Measurements from ENCODE around the gene JAKMIP2.
"Not testable (repeated sequence)": the region's sequence is repeated elsewhere in the genome, so short reads cannot be mapped to it uniquely, and the experiment has no call there.

JAKMIP2 gene

DNA sequence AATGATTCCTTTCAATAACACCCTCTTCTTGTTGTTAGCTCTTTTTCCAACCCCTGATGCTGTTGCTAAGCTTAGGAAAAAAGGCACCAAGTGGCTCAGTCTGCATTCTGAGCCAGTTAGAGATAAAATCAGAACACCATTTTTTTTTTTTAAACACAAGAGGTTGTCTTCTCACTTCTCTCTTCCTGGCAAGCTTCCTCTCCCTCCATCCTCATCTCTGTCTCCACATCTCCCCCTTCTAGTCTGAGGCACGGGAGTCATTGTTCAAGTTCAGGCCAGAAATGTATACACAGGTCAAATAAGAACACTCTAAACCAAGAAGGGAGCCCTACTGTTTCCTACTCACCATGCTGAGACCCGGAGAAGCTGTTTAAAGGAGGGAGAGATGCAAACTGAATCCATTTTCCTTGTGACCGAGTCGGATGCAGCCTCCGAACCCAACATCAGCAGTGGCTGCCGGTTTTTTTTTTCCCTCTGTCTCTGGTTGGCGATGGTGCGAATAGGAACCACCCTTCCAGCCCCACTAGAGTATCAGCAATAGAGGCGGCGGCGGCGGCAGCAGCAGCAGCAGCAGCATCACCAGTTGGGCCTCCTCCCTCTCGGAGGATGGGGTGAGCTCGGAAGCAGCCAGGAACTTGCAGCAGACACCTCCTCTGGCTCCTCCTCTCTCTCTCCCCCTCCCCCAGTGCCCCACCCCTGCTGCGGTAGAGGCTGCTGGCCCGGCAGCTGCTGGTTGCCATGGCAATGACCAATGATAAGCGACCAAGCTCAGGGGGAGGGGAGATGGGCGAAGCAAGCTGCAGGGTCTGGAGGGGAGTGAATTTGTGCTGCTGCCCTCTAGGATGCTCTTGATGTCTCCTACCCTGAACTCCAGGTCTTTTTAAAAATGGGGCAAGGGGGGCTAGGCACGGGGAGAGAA is at the start of gene JAKMIP2:
TSS of gene JAKMIP2 (minus strand) at position 619 of the 919 bp plus-strand sequence. CDS start 110,922 bp downstream, outside the sequence.
- DNase-seq: no peak

DNA sequence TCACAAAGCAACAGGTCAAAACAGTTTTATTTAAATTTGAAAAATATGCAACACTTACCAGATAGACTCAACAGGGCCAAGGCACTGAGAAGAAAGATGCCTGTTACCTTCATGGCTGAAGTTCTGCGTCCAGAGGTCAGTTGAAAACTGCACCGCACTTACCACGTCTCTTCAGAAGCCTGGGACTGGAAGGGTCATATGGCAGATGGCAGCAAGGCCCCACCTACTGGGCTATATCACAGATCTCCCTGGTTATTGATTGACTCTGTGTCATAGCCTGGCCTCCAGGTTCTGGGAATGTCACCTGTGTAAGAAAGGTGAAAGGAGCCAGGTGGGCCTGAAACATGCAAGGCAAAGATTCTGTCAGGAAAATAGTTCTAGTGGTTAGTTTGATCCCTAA is 48.9 kb upstream of the JAKMIP2 start, which contains the start of gene SPINK1:
TSS of gene SPINK1 (minus strand) at position 207 of the 400 bp plus-strand sequence. CDS start at position 113, 94 bp downstream.
- no peak for DNase-seq

DNA sequence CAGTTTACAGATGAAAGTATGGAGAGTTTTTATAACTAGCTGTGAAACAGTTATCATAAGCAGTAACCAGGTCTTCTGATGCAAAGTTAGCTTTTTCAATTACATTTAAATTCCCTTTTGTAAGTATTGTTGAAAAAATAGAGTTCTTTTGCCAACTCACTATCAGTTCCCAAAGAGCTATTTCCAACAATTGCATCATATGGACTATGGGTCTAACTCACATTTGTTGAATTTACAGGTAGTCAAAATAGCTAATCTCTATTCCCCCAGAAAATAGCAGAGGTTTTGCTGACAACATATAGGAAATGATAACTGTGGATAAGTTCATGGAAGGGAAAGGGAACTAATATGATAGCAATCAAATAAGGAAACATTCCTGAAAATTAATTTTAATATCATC is 47.5 kb upstream of the JAKMIP2 start:
- no peak for DNase-seq

DNA sequence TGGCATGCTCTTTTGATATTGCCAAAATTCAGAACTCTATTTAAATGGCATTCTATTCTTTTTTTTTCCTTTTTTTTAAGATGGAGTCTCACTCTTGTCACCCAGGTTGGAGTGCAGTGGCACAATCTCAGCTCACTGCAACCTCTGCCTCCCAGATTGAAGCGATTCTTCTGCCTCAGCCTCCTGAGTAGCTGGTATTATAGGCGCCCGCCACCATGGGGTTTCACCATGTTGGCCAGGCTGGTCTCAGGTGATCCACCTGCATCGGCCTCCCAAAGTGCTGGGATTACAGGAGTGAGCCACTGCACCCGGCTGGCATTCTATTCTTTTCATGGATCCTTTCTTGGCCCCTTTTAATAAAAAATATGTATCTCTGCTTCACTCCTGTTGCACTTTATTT is 44.5 kb upstream of the JAKMIP2 start:
- DNase-seq: not testable (repeated sequence)

DNA sequence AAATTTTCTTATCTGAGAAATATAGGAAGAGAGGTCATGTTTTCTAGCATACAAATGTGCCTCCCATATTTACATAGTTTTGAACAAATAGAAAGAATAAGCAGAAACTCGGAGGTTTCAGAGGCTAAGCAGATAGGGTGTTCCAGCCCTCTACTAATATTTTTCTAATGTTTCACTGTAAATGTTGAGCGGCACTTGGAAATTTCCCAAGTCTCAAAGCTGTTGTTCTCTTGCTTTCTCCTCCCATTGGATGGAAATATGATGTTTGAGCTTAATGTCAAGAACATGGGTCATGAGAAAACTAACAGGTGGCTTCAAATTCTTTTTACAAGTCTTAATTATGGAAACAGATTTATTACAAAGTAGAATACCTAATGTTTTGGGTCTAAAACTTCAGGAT is 43.8 kb upstream of the JAKMIP2 start:
- no peak for DNase-seq

DNA sequence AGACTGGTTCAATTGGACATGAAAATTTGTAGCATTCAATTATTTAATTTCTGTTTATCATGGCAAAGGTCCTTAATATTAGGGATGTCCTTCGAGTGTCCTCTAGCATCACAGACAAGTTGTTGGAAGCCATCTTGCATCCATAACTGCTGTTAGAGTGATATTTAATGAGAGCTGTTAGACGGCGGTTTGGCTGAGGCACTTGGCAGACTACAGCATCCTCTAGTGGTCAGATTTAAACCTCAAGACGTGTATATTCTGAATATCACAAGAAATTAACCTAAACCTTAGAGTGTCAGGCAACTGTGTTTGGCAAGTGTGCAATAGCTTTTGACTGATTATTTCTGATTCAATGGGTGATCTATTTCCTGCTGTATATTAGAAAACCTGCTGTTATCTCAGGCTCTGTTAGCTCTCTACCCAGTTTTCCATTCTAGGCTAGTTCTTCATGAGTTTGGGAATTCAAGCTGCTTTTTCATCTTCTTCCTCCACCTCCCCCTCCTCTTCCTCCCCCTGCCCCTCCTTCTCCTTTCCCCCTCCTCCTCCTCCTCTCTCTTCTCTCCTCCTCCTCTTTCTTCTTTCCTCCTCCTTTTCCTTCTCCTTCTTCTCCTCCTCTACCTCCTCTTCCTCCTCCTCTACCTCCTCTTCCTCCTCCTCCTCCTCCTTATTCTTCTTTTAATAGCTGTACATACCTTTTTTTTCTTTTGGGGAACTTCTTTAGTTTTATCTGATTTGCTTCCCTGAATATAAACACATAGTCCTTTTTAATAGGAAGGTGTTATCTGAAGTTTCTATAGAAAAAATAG is 40.4 kb upstream of the JAKMIP2 start:
- peak; percentile 69 to 80 for DNase-seq

DNA sequence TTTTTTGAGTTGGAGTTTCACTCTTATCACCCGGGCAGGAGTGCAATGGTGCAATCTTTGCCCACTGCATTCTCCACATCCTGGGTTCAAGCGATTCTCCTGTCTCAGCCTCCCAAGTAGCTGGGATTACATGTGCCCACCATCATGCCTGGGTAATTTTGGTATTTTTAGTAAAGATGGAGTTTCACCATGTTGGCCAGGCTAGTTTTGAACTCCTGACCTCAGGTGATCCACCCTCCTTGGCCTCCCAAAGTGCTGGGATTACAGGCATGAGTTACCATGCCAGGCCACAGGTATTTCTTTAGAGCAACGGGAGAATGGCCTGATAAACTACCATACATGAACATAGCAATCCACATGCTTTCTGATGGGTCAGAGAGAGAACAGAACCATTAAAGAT is 39.7 kb upstream of the JAKMIP2 start:
- not testable (repeated sequence) for DNase-seq

DNA sequence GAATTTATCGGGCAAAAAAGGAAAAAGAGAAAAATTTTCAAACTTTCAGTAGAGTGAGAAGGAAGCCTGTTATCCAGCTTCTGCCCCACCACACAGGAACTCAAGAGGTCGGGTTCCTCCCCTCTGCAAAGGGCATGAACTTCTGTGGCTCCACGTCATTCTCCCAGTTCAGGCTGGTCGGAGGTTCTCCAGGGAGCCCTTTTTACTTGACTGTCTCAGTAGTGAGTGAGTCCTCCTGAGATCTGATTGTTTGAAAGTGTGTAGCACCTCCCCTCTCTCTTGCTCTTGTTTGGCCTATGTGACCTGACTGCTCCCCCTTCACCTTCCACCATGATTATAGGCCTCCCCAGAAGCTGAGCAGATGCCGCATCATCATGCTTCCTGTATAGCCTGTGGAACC is 39.2 kb upstream of the JAKMIP2 start:
- DNase-seq: no peak

DNA sequence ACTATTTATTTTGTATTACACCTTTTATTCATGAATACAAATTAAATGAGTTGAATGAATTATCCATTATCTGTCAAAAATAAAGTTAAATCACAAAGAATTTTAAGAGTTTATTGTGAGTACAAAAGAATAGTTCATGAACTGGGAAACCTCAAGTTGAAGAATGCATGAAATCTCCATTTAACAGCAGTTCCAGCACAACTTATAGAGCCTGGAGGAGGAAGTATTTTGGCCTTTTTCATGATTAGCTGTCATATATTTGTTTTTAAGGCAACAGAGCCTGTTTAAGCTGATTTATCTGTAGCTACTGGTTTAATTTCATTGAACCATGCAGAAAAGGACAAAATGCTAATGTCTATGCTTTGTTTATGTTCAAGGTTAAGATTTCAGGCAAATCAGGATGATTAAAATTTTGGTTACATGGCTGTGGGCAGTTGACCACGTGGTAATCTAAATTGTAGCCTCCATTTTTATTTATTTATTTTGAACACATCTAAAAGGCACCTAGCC is 36.8 kb upstream of the JAKMIP2 start:
- no peak for DNase-seq

DNA sequence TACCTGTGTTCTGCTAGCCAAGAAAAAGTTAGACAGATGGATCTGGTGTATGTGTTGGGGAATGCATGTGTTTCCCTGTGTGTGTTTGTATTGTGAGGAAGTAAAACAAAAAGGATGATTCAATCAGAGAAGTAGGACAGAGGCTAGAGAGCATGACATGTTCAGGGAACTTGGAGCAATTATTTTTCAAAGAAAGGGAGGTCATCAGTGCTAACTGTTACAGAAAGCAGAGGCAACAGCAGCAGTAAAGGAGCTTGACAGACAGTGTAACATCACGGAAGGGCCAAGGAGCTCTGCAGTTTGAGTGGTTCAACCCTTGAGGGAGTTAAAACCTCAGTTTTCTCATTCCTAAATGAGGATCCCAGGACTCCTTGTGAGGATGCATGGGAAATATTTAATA is 35.8 kb upstream of the JAKMIP2 start:
- DNase-seq: no peak

DNA sequence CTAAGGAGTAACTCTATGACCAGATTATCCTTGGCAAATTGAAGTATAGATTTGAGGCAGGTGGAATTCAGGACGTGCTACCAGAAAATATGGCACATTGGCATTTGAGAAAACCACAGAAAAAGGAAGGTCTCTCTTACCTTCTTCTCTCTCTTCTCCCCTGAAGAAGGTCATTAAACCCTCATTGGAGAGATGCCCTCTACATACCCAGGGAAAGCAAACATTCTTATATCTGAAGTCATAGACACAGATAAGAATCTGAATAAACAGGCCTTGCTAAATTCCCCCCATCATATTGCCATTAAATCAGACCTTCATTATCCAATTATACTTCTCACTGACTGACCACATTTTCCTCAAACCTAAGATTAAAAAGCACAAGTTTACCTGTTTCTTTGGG is 31.2 kb upstream of the JAKMIP2 start:
- DNase-seq: no peak

DNA sequence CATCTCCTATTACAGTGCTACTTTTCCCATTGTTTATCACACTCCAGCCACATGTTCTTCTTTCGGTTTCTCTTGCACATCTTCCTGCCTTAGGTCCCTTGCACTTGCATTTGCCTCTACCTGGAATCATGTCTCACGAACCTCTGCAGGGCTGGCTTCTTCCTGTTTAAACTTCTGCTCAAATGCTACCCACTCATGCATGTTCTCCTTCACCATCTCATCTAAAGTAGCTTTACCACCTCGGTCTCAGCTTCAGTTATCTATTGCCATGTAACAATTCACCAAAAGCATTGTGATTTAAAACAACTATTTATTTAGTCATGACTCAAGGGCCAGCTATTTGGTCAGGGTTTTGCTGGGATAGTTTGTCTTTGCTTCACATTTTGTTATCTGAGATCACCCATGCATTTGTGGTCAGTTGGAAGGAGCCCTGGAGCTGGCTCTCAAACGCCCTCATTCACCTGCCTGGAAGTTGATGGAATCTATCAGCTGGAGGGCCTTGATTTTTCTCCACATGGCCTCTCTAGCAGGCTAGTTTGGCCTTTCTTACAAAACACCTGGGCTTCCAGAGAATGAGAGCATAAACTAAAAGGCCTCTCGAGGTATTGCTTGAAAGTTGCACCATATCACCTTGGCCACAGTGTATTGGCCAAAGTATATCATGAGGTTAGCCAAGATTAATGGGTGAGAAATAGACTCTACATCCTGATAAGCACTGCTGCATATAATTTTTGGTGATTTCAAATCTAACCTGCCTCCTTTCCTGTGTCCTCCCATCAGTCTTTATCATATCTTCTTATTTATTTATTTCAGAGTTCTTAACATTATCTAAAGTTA is 27.5 kb upstream of the JAKMIP2 start:
- DNase-seq: no peak

DNA sequence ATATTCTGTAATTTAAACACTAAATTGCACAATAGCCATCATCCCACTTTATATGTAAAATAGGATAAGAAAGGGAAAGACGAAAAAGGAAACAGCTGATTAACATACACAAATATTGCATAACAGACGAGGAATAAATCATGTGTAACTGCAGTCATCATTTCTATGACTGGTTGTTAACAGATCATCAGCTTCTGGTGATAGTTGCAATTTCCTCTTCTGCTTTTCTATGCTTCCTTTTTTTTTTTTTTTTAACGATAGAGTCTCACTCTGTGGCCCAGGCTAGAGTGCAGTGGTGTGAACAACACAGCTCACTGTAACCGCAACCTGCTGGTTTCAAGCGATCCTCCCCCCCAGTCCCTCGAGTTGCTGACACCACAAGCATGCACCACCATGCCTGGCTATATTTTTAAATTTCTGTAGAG is 22.5 kb upstream of the JAKMIP2 start:
- peak; percentile 95 to 97 for DNase-seq

DNA sequence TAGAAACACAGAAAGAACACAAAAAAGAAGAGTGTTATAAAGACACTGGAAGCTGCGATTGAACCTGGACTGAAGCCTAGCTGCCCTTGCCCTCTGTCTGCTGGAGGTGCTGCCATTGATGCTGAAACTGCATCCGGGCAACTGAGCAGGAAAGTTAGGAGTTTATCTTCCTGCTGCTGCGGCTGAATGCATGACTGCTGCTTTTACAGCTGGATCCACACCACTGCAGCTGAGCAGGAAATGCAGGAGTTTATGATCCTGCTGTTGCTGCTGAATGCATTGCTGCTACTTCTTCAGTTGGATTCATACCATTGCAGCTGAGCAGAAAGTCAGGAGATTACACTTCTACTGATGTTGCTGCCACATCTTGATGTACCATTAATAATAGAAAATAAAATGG is 21.8 kb upstream of the JAKMIP2 start:
- no peak for DNase-seq

DNA sequence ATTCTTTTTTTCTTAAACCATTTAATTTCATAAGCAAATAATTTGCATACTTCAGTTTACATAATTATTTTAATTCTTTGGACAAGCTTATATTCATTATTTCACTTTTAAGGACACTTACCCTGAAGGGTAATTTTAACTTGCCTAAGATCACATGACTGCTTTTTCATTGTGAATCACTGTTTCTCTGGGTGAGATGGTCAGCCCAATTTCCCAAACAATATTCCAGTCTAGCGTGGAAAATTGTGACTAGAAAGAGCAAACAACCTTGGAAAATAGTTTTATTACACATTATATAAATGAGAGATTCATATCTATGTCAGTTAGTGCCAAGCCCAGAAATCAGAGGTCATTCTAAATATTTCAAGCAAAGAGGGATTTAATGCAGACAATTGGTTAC is 21.4 kb upstream of the JAKMIP2 start:
- DNase-seq: no peak

DNA sequence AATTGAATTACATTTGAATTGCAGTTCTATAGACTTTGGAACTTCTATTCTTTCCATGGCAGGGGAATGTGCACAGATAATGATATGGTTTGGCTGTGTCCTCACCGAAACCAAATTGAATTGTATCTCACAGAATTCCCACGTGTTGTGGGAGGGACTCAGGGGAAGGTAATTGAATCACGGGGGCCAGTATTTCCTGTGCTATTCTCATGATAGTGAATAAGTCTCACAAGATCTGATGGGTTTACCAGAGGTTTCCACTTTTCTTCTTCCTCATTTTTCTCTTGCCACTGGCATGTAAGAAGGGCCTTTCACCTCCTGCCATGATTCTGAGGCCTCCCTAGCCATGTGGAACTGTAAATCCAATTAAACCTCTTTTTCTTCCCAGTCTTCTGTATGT is 20.6 kb upstream of the JAKMIP2 start:
- peak in 1 of 2 experiments; percentile 2 for DNase-seq

DNA sequence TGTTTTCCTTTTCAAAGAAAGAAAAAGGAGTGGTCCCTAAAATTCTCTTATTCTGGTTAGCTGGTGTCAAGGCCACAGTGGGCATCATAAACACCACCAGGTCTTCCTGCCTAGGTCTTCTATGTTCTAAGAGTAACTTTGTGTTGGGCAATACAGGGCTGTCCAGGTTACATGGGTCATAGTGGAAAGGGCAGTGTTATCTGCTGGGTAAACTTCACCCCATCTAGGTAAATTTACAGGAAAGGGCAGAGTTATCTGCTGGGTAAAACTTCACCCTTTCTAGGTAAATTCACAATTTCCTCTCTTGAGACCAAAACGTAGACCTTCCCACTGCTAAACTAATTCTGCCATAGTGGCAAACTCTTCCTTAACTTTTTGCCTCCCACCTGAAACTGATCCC is 18.9 kb upstream of the JAKMIP2 start:
- no peak for DNase-seq

DNA sequence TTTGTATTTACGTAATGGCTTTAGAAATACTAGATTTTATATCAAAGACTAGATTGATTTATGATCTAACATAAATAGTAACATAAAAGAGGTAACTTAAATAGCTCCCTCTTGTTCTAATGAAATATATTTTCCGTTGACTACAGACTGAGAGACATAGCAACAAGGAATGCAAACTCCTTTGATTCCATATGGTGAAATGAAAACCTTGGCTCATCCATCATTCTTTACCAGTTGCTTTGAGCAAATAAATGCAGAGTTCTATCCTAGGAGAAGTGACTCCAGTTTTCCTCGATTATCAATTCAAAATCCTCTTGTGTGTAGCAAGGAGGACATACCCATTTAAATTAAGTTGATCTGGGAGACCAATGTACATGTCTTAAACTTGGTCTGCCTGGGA is 18.0 kb upstream of the JAKMIP2 start:
- no peak for DNase-seq

DNA sequence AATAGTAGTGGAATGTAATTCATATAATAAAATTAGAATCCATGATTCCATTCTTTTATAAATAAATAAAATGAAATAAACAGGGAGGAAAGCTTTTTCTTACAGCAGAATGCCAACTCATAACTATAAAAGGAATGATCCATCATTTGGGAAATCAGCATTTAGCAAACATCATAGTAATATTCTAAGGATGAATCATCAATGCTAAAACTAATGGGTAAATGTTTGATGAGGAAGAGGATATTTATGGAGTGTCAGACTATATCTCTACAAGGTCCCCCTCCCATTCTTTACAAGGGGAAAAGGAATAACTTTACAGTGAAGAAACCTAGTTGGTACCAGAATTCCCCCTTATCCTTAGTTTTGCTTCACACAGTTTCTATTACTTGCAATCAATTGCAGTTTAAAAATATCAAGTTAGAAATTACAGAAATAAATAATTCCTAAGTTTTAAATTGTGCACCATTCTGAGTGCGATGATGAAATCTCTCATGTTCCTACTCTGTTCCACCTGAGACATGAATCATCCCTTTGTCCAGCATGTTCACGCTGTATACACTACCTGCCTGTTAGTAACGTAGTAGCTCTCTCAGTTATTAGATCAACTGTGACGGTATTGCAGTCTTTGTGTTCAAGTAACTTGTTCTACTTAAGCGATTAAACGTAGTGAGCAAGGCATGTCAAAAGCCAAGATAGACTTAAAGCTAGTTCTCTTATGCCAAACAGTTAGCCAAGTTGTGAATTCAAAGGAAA is 14.2 kb upstream of the JAKMIP2 start:
- no peak for DNase-seq

DNA sequence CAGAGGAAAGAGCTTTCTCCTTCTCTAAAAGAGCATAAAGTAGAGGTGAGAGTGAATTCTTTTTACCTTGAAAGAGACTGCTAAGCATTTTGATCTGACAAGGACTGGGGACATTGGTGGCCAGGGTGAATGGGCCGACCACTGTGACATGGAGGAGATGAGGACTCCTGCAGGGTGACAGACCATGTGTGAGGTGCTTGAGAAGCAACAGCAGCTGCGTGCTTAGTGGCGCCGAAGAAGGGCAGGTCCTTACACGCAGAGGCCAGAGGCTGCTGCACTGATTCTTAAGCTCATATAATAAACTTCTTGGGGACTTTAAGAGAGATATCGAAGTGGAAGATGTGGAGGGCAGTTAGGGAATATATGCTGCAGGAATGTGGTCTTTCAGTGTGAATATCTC is 8.7 kb upstream of the JAKMIP2 start:
- no peak for DNase-seq

DNA sequence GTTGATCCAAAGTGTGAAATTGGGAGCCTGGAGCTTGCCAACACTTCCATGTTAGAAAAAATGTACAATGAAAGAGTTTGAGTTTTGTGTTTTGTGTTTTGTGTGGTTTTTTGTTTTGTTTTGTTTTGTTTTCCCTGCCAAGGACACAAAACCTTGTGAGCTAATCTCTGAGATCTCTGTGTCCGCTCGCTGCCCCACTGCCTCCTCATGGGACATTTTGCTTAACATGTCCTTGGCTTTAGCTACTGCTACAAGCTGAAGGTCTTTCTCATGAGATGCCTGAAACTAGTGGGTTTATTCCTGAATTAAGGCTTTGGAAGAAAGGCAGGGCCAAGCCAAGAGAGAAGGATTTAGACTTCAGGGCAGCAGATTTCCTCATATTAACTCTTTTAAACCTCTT is 7.3 kb upstream of the JAKMIP2 start:
- no peak for DNase-seq

DNA sequence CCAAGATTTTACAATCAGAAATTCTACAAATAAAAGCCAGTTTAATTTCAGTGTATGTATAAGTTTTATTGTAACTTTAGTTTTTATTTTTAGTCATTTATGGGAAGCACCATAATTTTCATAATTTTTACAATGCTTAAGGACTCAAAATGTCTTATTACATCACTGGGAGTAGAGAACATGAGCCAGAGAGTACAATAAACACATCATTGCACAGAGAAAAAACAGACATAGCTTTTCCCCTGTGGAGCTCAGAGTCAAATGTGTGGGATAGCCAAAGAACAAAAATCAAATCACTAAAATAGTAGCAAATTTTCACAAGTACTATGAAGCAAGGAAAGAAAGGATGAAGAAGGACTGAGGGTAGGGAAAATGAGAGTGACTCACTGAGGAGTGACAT is 5.5 kb upstream of the JAKMIP2 start:
- no peak for DNase-seq
